Hepatocyte (in vitro differentiated cells): Measurements from ENCODE around the gene C4orf51. TPM values are rescaled to one million over a fixed set of nuclear protein-coding genes. Genes with fewer than 3 reads are reported as not detected.

Experiments
- DNase-seq: peaks from one replicate; pipeline ENCODE4 v3.0.0-alpha.2; 2016; ENCODE audit warnings: low spot score
- H2AFZ ChIP-seq: fragments of 200-600 bp; sonication (generic); 2 replicates; pipeline ENCODE4 v1.6.0; 2016; ENCODE audit warnings: antibody characterized with exemption, mild to moderate bottlenecking
- H3K27ac ChIP-seq: fragments of 200-600 bp; sonication (generic); 2 replicates; pipeline ENCODE4 v1.5.1; 2016; ENCODE audit warnings: mild to moderate bottlenecking
- H3K27me3 ChIP-seq: fragments of 200-600 bp; sonication (generic); 2 replicates; pipeline ENCODE4 v1.6.1; 2016
- H3K36me3 ChIP-seq: fragments of 200-600 bp; sonication (generic); replicated peaks from 2 replicates; pipeline ENCODE4 v1.5.1; 2016; ENCODE audit warnings: low read depth; ENCODE audit not compliant: insufficient read depth
- H3K4me1 ChIP-seq: fragments of 200-600 bp; sonication (generic); 2 replicates; pipeline ENCODE4 v1.5.1; 2016; ENCODE audit warnings: mild to moderate bottlenecking, moderate library complexity; ENCODE audit not compliant: insufficient read depth
- H3K4me2 ChIP-seq: fragments of 200-600 bp; sonication (generic); 2 replicates; pipeline ENCODE4 v1.6.0; 2016
- H3K4me3 ChIP-seq: fragments of 200-600 bp; sonication (generic); 2 replicates; pipeline ENCODE4 v1.5.1; 2016; ENCODE audit warnings: mild to moderate bottlenecking
- H3K79me2 ChIP-seq: fragments of 200-600 bp; sonication (generic); 2 replicates; pipeline ENCODE4 v1.6.0; 2017; ENCODE audit warnings: mild to moderate bottlenecking
- H3K9me2 ChIP-seq: fragments of 200-600 bp; sonication (generic); replicated peaks from 2 replicates; pipeline ENCODE4 v1.6.0; 2017; ENCODE audit warnings: mild to moderate bottlenecking; ENCODE audit not compliant: insufficient read depth
- H3K9me3 ChIP-seq: fragments of 200-600 bp; sonication (generic); 2 replicates; pipeline ENCODE4 v1.5.1; 2016; ENCODE audit warnings: low read depth, mild to moderate bottlenecking
- H4K20me1 ChIP-seq: fragments of 200-600 bp; sonication (generic); 2 replicates; pipeline ENCODE4 v1.6.0; 2016; ENCODE audit warnings: mild to moderate bottlenecking; ENCODE audit not compliant: insufficient read depth, poor library complexity, severe bottlenecking
- EZH2 ChIP-seq: fragments of 200-600 bp; sonication (generic); IDR thresholded peaks from 2 replicates; pipeline ENCODE4 v1.6.1; 2016; ENCODE audit warnings: antibody characterized with exemption, mild to moderate bottlenecking, borderline replicate concordance
- EZH2phosphoT487 ChIP-seq: fragments of 200-600 bp; sonication (generic); IDR thresholded peaks from one replicate; pipeline ENCODE4 v1.6.1; 2018; ENCODE audit warnings: antibody characterized with exemption, mild to moderate bottlenecking, low read depth, moderate library complexity; ENCODE audit not compliant: unreplicated experiment, severe bottlenecking
- WGBS: methylation state at CpG from one replicate; pipeline ENCODE4 v1.1.6; 2016; ENCODE audit warnings: low lambda C conversion rate; ENCODE audit errors: missing lambda C conversion rate; 5-methylcytosine and 5-hydroxymethylcytosine counted together
- polyA plus RNA-seq: library from polyadenylated mRNA; unstranded; fragments of >200 nt; fragmentation: Nextera tagmentation; extraction: Ambion mirVana; gene quantifications from 2 replicates; pipeline ENCODE4 v1.2.1, GENCODE V29; 2016
- total RNA-seq: library from RNA; depleted of rRNA; stranded (reverse); fragments of >200 nt; gene quantifications from 2 replicates; pipeline ENCODE4 v1.2.3, GENCODE V29; 2014
- TF ChIP-seq, protein P1 (sequence below): fragments of 200-600 bp; sonication (generic); IDR thresholded peaks from 2 replicates; pipeline ENCODE4 v1.5.1; 2016; ENCODE audit warnings: antibody characterized with exemption, mild to moderate bottlenecking; ENCODE audit not compliant: poor library complexity

C4orf51 gene
- total and polyA plus RNA-seq, 2 experiments from 2014 or later, result not detected

DNA sequence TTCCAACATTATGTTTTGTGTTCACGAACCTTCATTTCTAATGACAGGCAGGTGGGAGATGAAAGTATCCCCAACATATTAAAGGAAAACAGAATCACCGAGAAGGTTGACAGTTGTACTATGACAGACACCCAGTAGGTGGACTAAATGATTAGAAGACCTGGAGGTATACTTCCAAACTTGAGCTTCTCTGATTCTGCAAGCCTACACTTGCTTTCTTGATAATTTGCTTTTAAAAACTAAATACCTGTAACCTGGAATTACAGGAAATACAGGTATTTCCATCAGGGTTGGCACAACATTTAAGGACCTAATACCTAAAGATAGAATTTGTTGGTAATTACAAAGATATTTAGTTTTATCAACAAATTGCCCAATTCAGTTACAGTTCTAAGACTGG lies 43.4 kb downstream of the C4orf51 start:
- no peaks in the 10 kb centered on the region for H3K4me1 ChIP-seq
- H3K9me3 ChIP-seq, result no peaks in the 10 kb centered on the region
- WGBS, result 90% methylated on average over 2 of the region's 2 CpGs
- no peak for DNase-seq
- TF ChIP-seq, protein P1, sequence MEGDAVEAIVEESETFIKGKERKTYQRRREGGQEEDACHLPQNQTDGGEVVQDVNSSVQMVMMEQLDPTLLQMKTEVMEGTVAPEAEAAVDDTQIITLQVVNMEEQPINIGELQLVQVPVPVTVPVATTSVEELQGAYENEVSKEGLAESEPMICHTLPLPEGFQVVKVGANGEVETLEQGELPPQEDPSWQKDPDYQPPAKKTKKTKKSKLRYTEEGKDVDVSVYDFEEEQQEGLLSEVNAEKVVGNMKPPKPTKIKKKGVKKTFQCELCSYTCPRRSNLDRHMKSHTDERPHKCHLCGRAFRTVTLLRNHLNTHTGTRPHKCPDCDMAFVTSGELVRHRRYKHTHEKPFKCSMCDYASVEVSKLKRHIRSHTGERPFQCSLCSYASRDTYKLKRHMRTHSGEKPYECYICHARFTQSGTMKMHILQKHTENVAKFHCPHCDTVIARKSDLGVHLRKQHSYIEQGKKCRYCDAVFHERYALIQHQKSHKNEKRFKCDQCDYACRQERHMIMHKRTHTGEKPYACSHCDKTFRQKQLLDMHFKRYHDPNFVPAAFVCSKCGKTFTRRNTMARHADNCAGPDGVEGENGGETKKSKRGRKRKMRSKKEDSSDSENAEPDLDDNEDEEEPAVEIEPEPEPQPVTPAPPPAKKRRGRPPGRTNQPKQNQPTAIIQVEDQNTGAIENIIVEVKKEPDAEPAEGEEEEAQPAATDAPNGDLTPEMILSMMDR, result no peak
- no peak for TF ChIP-seq EZH2phosphoT487
- TF ChIP-seq EZH2, result no peak
- H3K4me3 ChIP-seq, result no peak overlapping the region
- no peak overlapping the region for H3K4me2 ChIP-seq
- H3K9me2 ChIP-seq, result no peaks in the 10 kb centered on the region
- no peaks in the 10 kb centered on the region for H3K36me3 ChIP-seq
- no peaks in the 10 kb centered on the region for H3K79me2 ChIP-seq
- no peaks in the 10 kb centered on the region for H4K20me1 ChIP-seq
- H3K27ac ChIP-seq, result no peak overlapping the region
- no peak overlapping the region for H2AFZ ChIP-seq
- H3K27me3 ChIP-seq, result no peaks in the 10 kb centered on the region

DNA sequence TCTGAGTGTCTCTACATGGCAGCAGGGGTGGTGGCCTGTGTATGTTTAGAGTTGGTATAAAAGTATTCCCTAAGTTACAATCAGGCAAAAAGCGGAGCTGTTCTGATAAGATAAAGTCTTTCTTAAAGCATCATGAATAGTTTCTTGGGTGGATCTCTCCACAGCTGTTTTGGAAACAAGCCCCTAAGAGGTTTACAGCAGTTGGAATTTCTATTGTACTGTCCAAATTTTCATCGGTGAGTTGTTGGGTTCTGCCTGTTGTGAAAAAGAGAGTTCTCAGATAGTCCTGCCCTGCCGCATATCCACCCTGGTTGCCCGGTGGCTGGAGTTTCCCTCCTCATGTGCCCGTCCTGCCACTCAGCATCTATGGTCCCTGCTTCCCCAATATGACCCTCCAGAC lies 50.1 kb downstream of the C4orf51 start:
- no peaks in the 10 kb centered on the region for H3K9me3 ChIP-seq
- no peaks in the 10 kb centered on the region for H3K27me3 ChIP-seq
- WGBS, result 78% methylated on average over 5 of the region's 5 CpGs
- H4K20me1 ChIP-seq, result no peaks in the 10 kb centered on the region
- no peak overlapping the region for H3K27ac ChIP-seq
- no peak overlapping the region for H2AFZ ChIP-seq
- no peaks in the 10 kb centered on the region for H3K79me2 ChIP-seq
- no peaks in the 10 kb centered on the region for H3K9me2 ChIP-seq
- DNase-seq, result no peak
- H3K36me3 ChIP-seq, result no peaks in the 10 kb centered on the region
- H3K4me1 ChIP-seq, result peaks cover 31% of the 10 kb centered on the region
- TF ChIP-seq EZH2 (no peak), EZH2phosphoT487 (no peak)
- TF ChIP-seq, protein P1, result no peak
- H3K4me2 ChIP-seq, result no peak overlapping the region
- no peak overlapping the region for H3K4me3 ChIP-seq

DNA sequence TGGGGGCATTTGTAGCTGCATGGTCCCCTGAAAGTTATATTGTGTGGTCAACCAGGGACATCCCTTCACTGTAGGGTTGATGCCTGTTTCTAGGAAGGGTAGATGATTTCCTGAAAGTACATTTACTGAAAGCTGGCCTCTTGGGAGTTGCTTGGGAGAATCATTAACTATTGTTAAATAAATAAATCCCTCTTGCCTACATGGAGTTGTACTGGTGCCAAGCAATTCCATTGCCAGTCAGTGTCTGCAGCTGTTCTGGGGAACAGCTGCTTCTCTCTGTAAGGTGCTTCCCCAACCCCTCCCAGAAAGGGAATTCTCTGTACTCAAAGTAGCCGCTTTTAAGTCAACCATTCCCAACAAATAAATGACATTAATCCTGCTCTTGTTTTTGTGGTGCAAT lies 51.1 kb downstream of the C4orf51 start:
- WGBS, result 48% methylated on average over 1 of the region's 1 CpG
- H2AFZ ChIP-seq, result no peak overlapping the region
- no peak for TF ChIP-seq EZH2phosphoT487
- TF ChIP-seq, protein P1, result no peak
- no peak for TF ChIP-seq EZH2
- no peaks in the 10 kb centered on the region for H3K36me3 ChIP-seq
- H3K4me2 ChIP-seq, result peak overlapping the region; percentile 57
- peak; percentile 58 for DNase-seq
- no peaks in the 10 kb centered on the region for H3K27me3 ChIP-seq
- no peaks in the 10 kb centered on the region for H3K9me3 ChIP-seq
- H3K9me2 ChIP-seq, result no peaks in the 10 kb centered on the region
- no peaks in the 10 kb centered on the region for H3K79me2 ChIP-seq
- peak overlapping the region; percentile 32 for H3K27ac ChIP-seq
- H3K4me1 ChIP-seq, result peaks cover 40% of the 10 kb centered on the region
- H4K20me1 ChIP-seq, result no peaks in the 10 kb centered on the region
- H3K4me3 ChIP-seq, result no peak overlapping the region
